H1 (cell line): ENCODE data around the gene SH3PXD2A. TPM values are rescaled to one million over a fixed set of nuclear protein-coding genes. Genes with fewer than 3 reads are reported as not detected.

Experiments
- CTCF ChIA-PET: fragments of 300-600 bp; sonication (Branson Sonifier 250); formaldehyde crosslinking; loops from one replicate; lab custom pipeline; 2021; ENCODE audit not compliant: partially characterized antibody; lab: Charles Lee
- POLR2A ChIA-PET: fragments of 300-600 bp; sonication (Branson Sonifier 250); formaldehyde crosslinking; loops from one replicate; lab custom pipeline; 2021; ENCODE audit warnings: inconsistent platforms; ENCODE audit not compliant: partially characterized antibody; lab: Charles Lee
- DNase-seq, 2 experiments: peaks; one replicate each; pipeline versions ENCODE4 v3.0.0 to v3.0.0-alpha.2; 2010 to 2022; ENCODE audit warnings: low spot score in 2 of 2, low read depth in 1 of 2, mixed read lengths in 1 of 2
- FAIRE-seq: peaks from 2 replicates; lab custom pipeline; 2011; peaks lifted over from hg19 to GRCh38; lab: Jason Lieb, UNC
- H2AFZ ChIP-seq: 2 replicates; pipeline ENCODE4 v1.8.1; 2012; ENCODE audit warnings: low read length, inconsistent platforms
- H2AK5ac ChIP-seq: 2 replicates; pipeline ENCODE4 v1.6.1; 2013; ENCODE audit warnings: low read depth, low read length
- H2BK120ac ChIP-seq: replicated peaks from 2 replicates; pipeline ENCODE3; 2013; ENCODE audit warnings: low read depth, low read length, inconsistent platforms
- H2BK12ac ChIP-seq: 2 replicates; pipeline ENCODE4 v1.6.1; 2013; ENCODE audit warnings: low read depth, low read length
- H2BK15ac ChIP-seq: 2 replicates; pipeline ENCODE4 v1.6.1; 2013; ENCODE audit warnings: low read length
- H2BK20ac ChIP-seq: 2 replicates; pipeline ENCODE4 v1.6.1; 2013; ENCODE audit warnings: low read length
- H2BK5ac ChIP-seq: 2 replicates; pipeline ENCODE4 v1.6.1; 2013; ENCODE audit warnings: low read depth, low read length
- H3K14ac ChIP-seq: 2 replicates; pipeline ENCODE4 v1.6.1; 2013; ENCODE audit warnings: inconsistent platforms; ENCODE audit not compliant: insufficient read length
- H3K18ac ChIP-seq: 2 replicates; pipeline ENCODE4 v1.6.1; 2013; ENCODE audit warnings: low read length; ENCODE audit errors: extremely low read depth
- H3K23ac ChIP-seq: 2 replicates; pipeline ENCODE4 v1.6.1; 2013; ENCODE audit warnings: inconsistent platforms; ENCODE audit not compliant: insufficient read length
- H3K23me2 ChIP-seq: 2 replicates; pipeline ENCODE4 v1.6.1; 2013; ENCODE audit warnings: low read depth, low read length
- H3K27ac ChIP-seq: 2 replicates; pipeline ENCODE4 v1.6.1; 2011; ENCODE audit warnings: low read depth, low read length, inconsistent platforms
- H3K27me3 ChIP-seq, 4 experiments: replicated peaks in 1 of 4; 1 replicate in 1 of 4; 2 replicates in 3 of 4; pipeline versions ENCODE4 v1.6.1 to v1.8.1; 2011 to 2013; ENCODE audit warnings: low read length in 3 of 4, mild to moderate bottlenecking in 3 of 4, inconsistent platforms in 2 of 4, mixed read lengths in 2 of 4, moderate library complexity in 1 of 4; ENCODE audit not compliant: control insufficient read depth in 3 of 4, insufficient read depth in 3 of 4; ENCODE audit errors: extremely low read depth in 1 of 4
- H3K36me3 ChIP-seq, 4 experiments: 2 replicates each; pipeline versions ENCODE4 v1.6.1 to v1.8.1; 2011 to 2013; ENCODE audit warnings: mild to moderate bottlenecking in 4 of 4, low read length in 3 of 4, moderate library complexity in 2 of 4, control low read depth in 1 of 4, inconsistent platforms in 1 of 4; ENCODE audit not compliant: insufficient read depth in 4 of 4, control insufficient read depth in 2 of 4
- H3K4ac ChIP-seq: replicated peaks from 2 replicates; pipeline ENCODE3; 2013; ENCODE audit warnings: low read length, low read depth, mixed read lengths, inconsistent platforms; ENCODE audit not compliant: insufficient read length
- H3K4me1 ChIP-seq, 4 experiments: replicated peaks in 1 of 4; 1 replicate in 1 of 4; 2 replicates in 3 of 4; pipeline versions ENCODE4 v1.6.1 to v1.8.1; 2011 to 2013; ENCODE audit warnings: low read length in 3 of 4, inconsistent platforms in 2 of 4, mixed read lengths in 1 of 4; ENCODE audit not compliant: insufficient read depth in 4 of 4, control insufficient read depth in 3 of 4
- H3K4me2 ChIP-seq, 2 experiments: 2 replicates each; pipeline versions ENCODE4 v1.6.1 to v1.8.1; 2011 to 2013; ENCODE audit warnings: low read depth in 2 of 2, low read length in 2 of 2, control low read depth in 1 of 2, inconsistent platforms in 1 of 2, mild to moderate bottlenecking in 1 of 2; ENCODE audit not compliant: insufficient read depth in 1 of 2
- H3K4me3 ChIP-seq, 4 experiments: fragments of 200-600, 300-600 bp in 1 of 4; sonication (generic), shearing (Covaris generic), sonication (Bioruptor Twin) in 1 of 4; 2 replicates each; pipeline versions ENCODE4 v1.5.1 to v1.8.1; 2011 to 2016; ENCODE audit warnings: low read length in 4 of 4, low read depth in 3 of 4, control low read depth in 2 of 4, inconsistent platforms in 2 of 4, mild to moderate bottlenecking in 2 of 4, mixed read lengths in 1 of 4, moderate library complexity in 1 of 4; ENCODE audit not compliant: insufficient read depth in 2 of 4; ENCODE audit errors: extremely low read depth in 1 of 4
- H3K56ac ChIP-seq: replicated peaks from 2 replicates; pipeline ENCODE3; 2013; ENCODE audit warnings: low read depth, mild to moderate bottlenecking, mixed read lengths, low read length, inconsistent platforms; ENCODE audit not compliant: insufficient read length
- H3K79me1 ChIP-seq: 2 replicates; pipeline ENCODE4 v1.6.1; 2013; ENCODE audit warnings: low read depth, low read length, control low read depth
- H3K79me2 ChIP-seq, 2 experiments: 2 replicates each; pipeline versions ENCODE4 v1.6.1 to v1.8.1; 2012 to 2013; ENCODE audit warnings: low read length in 2 of 2, mild to moderate bottlenecking in 2 of 2, inconsistent platforms in 1 of 2; ENCODE audit not compliant: insufficient read depth in 2 of 2, control insufficient read depth in 1 of 2
- H3K9ac ChIP-seq, 4 experiments: replicated peaks in 1 of 4; 1 replicate in 1 of 4; 2 replicates in 3 of 4; pipeline versions ENCODE4 v1.6.1 to v1.8.1; 2011 to 2013; ENCODE audit warnings: low read depth in 3 of 4, low read length in 3 of 4, control low read depth in 2 of 4, mild to moderate bottlenecking in 2 of 4, moderate library complexity in 2 of 4, inconsistent platforms in 1 of 4; ENCODE audit errors: extremely low read depth in 1 of 4
- H3K9me3 ChIP-seq, 2 experiments: 2 replicates each; pipeline versions ENCODE4 v1.6.1 to v1.8.1; 2012 to 2013; ENCODE audit warnings: mild to moderate bottlenecking in 2 of 2, moderate library complexity in 2 of 2, control low read depth in 1 of 2, inconsistent platforms in 1 of 2, low read depth in 1 of 2, low read length in 1 of 2, mixed read lengths in 1 of 2; ENCODE audit not compliant: insufficient read depth in 2 of 2
- H4K20me1 ChIP-seq, 2 experiments: replicated peaks in 1 of 2; 2 replicates each; pipeline versions ENCODE3 to v1.8.1; 2011 to 2013; ENCODE audit warnings: inconsistent platforms in 2 of 2, low read length in 2 of 2, mild to moderate bottlenecking in 1 of 2; ENCODE audit not compliant: insufficient read depth in 2 of 2, control insufficient read depth in 1 of 2
- H4K5ac ChIP-seq: 2 replicates; pipeline ENCODE4 v1.6.1; 2013; ENCODE audit warnings: low read length, low read depth, mixed read lengths, inconsistent platforms; ENCODE audit not compliant: insufficient read length
- H4K8ac ChIP-seq: 2 replicates; pipeline ENCODE4 v1.8.0; 2013; ENCODE audit warnings: mild to moderate bottlenecking, moderate library complexity, low read length, inconsistent platforms; ENCODE audit not compliant: insufficient read depth; ENCODE audit errors: extremely low read depth
- H4K91ac ChIP-seq: replicated peaks from 2 replicates; pipeline ENCODE3; 2013; ENCODE audit warnings: low read length, mixed read lengths, inconsistent platforms; ENCODE audit not compliant: insufficient read length
- SIRT6 ChIP-seq: IDR thresholded peaks from one replicate; pipeline ENCODE4 v1.7.1; 2012; ENCODE audit warnings: low read length, inconsistent platforms
- SIX5 ChIP-seq: IDR thresholded peaks from 2 replicates; pipeline ENCODE4 v1.6.1; 2011; ENCODE audit warnings: mild to moderate bottlenecking, low read depth, low read length
- WGBS, 2 experiments: shearing (Covaris generic) in 1 of 2; methylation state at CpG; one replicate each; pipeline versions ENCODE4 v1.1.6 to v1.1.7; 2013 to 2015; ENCODE audit warnings: low lambda C conversion rate in 2 of 2, mixed read lengths in 2 of 2, inconsistent platforms in 1 of 2, low coverage in 1 of 2, missing lambda C conversion rate in 1 of 2; ENCODE audit not compliant: insufficient replicate concordance in 2 of 2, insufficient coverage in 1 of 2, insufficient read length in 1 of 2; ENCODE audit errors: extremely low coverage in 1 of 2, missing lambda C conversion rate in 1 of 2; 5-methylcytosine and 5-hydroxymethylcytosine counted together
- polyA plus RNA-seq, 7 experiments: library from polyadenylated mRNA; depleted of rRNA in 3 of 7; stranded (reverse) in 5 of 7; unstranded in 2 of 7; fragments of >200 nt in 5 of 7; fragments of 200-250 nt in 2 of 7; gene quantifications; 1 replicate in 5 of 7; 2 replicates in 1 of 7; 4 replicates in 1 of 7; pipeline versions ENCODE4 v1.2.1 to v1.2.3, GENCODE V29; 2011 to 2013; ENCODE audit warnings: missing spikeins in 2 of 7, mixed read lengths in 2 of 7
- total RNA-seq: library from RNA; stranded (reverse); fragmentation: NEBNext Ultra II Directional; extraction: Animal tissue kit (Norgen Biotek cat#: 25700); gene quantifications from 2 replicates; pipeline ENCODE4 v1.2.1, GENCODE V29; 2021
- TF ChIP-seq, protein P1 (sequence below): IDR thresholded peaks from 2 replicates; pipeline ENCODE4 v1.6.1; 2012; ENCODE audit warnings: inconsistent platforms
- TF ChIP-seq, protein P2 (sequence below): IDR thresholded peaks from 2 replicates; pipeline ENCODE4 v1.6.1; 2012; ENCODE audit warnings: low read length, inconsistent platforms

The SH3PXD2A gene
- total and polyA plus RNA-seq, 2 of the 8 experiments (the other 6 are each of a cell fraction or from before 2014, with no cell fraction given), result 5.4 to 16.3 TPM

GRCh38 chr10:103792547-103792946 lies 62.8 kb downstream of the SH3PXD2A start:
- no peaks in the 10 kb centered on the region for H3K23me2 ChIP-seq
- no peak overlapping the region for H3K23ac ChIP-seq
- POLR2A ChIA-PET, result no interaction called here
- no peak overlapping the region for H3K56ac ChIP-seq
- no peaks in the 10 kb centered on the region; a peak in 1 of 7 replicates for H3K4me1 ChIP-seq
- H3K18ac ChIP-seq, result no peak overlapping the region
- no peaks in the 10 kb centered on the region for H3K79me2 ChIP-seq
- DNase-seq, result no peak
- H2BK15ac ChIP-seq, result no peak overlapping the region
- H2BK12ac ChIP-seq, result no peak overlapping the region
- H4K20me1 ChIP-seq, result no peaks in the 10 kb centered on the region
- H3K4me2 ChIP-seq, result no peak overlapping the region
- H2AK5ac ChIP-seq, result no peak overlapping the region
- H3K4me3 ChIP-seq, result no peak overlapping the region
- H4K91ac ChIP-seq, result no peak overlapping the region
- no peak overlapping the region for H4K5ac ChIP-seq
- no peak overlapping the region for H3K14ac ChIP-seq
- WGBS, 2 experiments, result 86% methylated on average over 2 of the region's 2 CpGs; no CpG with 5 or more reads in 1 of the 2 experiments
- H3K9me3 ChIP-seq, result no peaks in the 10 kb centered on the region
- H2BK20ac ChIP-seq, result no peak overlapping the region
- H3K4ac ChIP-seq, result no peak overlapping the region
- H3K27ac ChIP-seq, result no peak overlapping the region
- H3K9ac ChIP-seq, result no peak overlapping the region
- H4K8ac ChIP-seq, result no peak overlapping the region
- no peak for FAIRE-seq
- H3K79me1 ChIP-seq, result no peaks in the 10 kb centered on the region
- H2BK5ac ChIP-seq, result no peak overlapping the region
- no peaks in the 10 kb centered on the region for H3K36me3 ChIP-seq
- CTCF ChIA-PET, result interaction anchor here (1.4 to 6.3 kb wide), 4 partner anchors 11 to 80 kb away, joined by 3 to 37 read pairs (median 7); no protein-coding TSS in a partner anchor
- no peaks in the 10 kb centered on the region for H3K27me3 ChIP-seq
- H2AFZ ChIP-seq, result no peak overlapping the region
- H2BK120ac ChIP-seq, result no peak overlapping the region
- TF ChIP-seq SIRT6 (no peak), SIX5 (no peak)
- TF ChIP-seq, protein P1, sequence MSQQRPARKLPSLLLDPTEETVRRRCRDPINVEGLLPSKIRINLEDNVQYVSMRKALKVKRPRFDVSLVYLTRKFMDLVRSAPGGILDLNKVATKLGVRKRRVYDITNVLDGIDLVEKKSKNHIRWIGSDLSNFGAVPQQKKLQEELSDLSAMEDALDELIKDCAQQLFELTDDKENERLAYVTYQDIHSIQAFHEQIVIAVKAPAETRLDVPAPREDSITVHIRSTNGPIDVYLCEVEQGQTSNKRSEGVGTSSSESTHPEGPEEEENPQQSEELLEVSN, result no peak
- TF ChIP-seq, protein P2, sequence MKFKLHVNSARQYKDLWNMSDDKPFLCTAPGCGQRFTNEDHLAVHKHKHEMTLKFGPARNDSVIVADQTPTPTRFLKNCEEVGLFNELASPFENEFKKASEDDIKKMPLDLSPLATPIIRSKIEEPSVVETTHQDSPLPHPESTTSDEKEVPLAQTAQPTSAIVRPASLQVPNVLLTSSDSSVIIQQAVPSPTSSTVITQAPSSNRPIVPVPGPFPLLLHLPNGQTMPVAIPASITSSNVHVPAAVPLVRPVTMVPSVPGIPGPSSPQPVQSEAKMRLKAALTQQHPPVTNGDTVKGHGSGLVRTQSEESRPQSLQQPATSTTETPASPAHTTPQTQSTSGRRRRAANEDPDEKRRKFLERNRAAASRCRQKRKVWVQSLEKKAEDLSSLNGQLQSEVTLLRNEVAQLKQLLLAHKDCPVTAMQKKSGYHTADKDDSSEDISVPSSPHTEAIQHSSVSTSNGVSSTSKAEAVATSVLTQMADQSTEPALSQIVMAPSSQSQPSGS, result no peak
